ENCODE measurements around the gene CLDN5. TPM values are rescaled to one million over a fixed set of nuclear protein-coding genes. Genes with fewer than 3 reads are reported as not detected.

Gene CLDN5
- total RNA-seq, 1 experiment from 2014 or later = 0.44 TPM

- H4K20me1 ChIP-seq (ENCODE audit: control insufficient read depth, insufficient read depth, insufficient read length) = no peaks in the 10 kb centered on the region
- no peak overlapping the region for H2BK15ac ChIP-seq (ENCODE audit: low read depth, low read length)
- no peak overlapping the region for H4K5ac ChIP-seq (ENCODE audit: insufficient read length, low read depth, low read length)
- H2BK5ac ChIP-seq (ENCODE audit: insufficient read length, low read length) = no peak overlapping the region
- Mint-ChIP-seq H3K36me3 (ENCODE audit: insufficient read depth in 1 of 3, low read depth in 3 of 3) (peaks cover 5 to 80% (median 54%) of the 10 kb centered on the region in 3 experiments), H3K9me3 (no peaks in the 10 kb centered on the region), H3K27me3 (ENCODE audit: low read depth) (no peaks in the 10 kb centered on the region), H3K4me1 (no peaks in the 10 kb centered on the region), H3K27ac (no peak overlapping the region), H3K4me3 (no peak overlapping the region)
- no peak overlapping the region for H4K8ac ChIP-seq (replicated peaks; ENCODE audit: insufficient read length, low read depth, low read length)
- TF ChIP-seq, protein P1, sequence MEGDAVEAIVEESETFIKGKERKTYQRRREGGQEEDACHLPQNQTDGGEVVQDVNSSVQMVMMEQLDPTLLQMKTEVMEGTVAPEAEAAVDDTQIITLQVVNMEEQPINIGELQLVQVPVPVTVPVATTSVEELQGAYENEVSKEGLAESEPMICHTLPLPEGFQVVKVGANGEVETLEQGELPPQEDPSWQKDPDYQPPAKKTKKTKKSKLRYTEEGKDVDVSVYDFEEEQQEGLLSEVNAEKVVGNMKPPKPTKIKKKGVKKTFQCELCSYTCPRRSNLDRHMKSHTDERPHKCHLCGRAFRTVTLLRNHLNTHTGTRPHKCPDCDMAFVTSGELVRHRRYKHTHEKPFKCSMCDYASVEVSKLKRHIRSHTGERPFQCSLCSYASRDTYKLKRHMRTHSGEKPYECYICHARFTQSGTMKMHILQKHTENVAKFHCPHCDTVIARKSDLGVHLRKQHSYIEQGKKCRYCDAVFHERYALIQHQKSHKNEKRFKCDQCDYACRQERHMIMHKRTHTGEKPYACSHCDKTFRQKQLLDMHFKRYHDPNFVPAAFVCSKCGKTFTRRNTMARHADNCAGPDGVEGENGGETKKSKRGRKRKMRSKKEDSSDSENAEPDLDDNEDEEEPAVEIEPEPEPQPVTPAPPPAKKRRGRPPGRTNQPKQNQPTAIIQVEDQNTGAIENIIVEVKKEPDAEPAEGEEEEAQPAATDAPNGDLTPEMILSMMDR (conservative IDR thresholded peaks at IDR 0.05) = peak; percentile 40; the same call in 2 of the 3 replicates
- no peaks in the 10 kb centered on the region for H3K23me2 ChIP-seq (ENCODE audit: insufficient read length, low read depth, low read length, poor library complexity, severe bottlenecking)
- no peak overlapping the region for H3K27ac ChIP-seq (ENCODE audit: insufficient read length, low read depth, low read length)
- no peak overlapping the region for H3K4me2 ChIP-seq (ENCODE audit: insufficient read depth, insufficient read length, low read length)
- no peak overlapping the region for H3K56ac ChIP-seq (ENCODE audit: insufficient read length, low read depth, low read length)
- no peak overlapping the region for H4K91ac ChIP-seq (ENCODE audit: insufficient read length, low read depth, low read length)
- no peak overlapping the region for H3T11ph ChIP-seq (ENCODE audit: low read length)
- DNase-seq = no peak
- H3K79me2 ChIP-seq (ENCODE audit: insufficient read depth, low read length) = no peaks in the 10 kb centered on the region
- no peak overlapping the region for H3K23ac ChIP-seq (ENCODE audit: insufficient read length, low read depth, low read length)
- H2BK20ac ChIP-seq (ENCODE audit: low read depth, low read length, poor library complexity, severe bottlenecking) = no peak overlapping the region
- H2AFZ ChIP-seq (ENCODE audit: low read length) = no peak overlapping the region
- H2BK120ac ChIP-seq (ENCODE audit: low read depth, low read length, poor library complexity, severe bottlenecking) = no peak overlapping the region
- no peaks in the 10 kb centered on the region for H3K79me1 ChIP-seq (ENCODE audit: insufficient read depth, low read depth, low read length, poor library complexity, severe bottlenecking)
- no peaks in the 10 kb centered on the region for H3K27me3 ChIP-seq (ENCODE audit: insufficient read depth, low read length)
- H3K9me3 ChIP-seq (ENCODE audit: control insufficient read depth, low read depth, low read length) = no peaks in the 10 kb centered on the region
- no peak overlapping the region for H3K9ac ChIP-seq (ENCODE audit: extremely low read depth, insufficient read length, low read length)
- H2AK5ac ChIP-seq (ENCODE audit: insufficient read length, low read length) = no peak overlapping the region
- H3K4ac ChIP-seq (ENCODE audit: low read depth, low read length) = no peak overlapping the region
- no peaks in the 10 kb centered on the region for H3K4me1 ChIP-seq (ENCODE audit: insufficient read depth, low read length)
- H3K14ac ChIP-seq (ENCODE audit: insufficient read depth, low read length) = no peak overlapping the region
- H3K18ac ChIP-seq (ENCODE audit: insufficient read length, low read depth, low read length) = no peak overlapping the region
- WGBS (ENCODE audit: extremely low coverage, insufficient read length, low lambda C conversion rate) = no CpG with 5 or more reads among the region's 5 CpGs
- no peak overlapping the region for H2BK12ac ChIP-seq (ENCODE audit: insufficient read length, low read depth, low read length)
These were observed 28.5 kb downstream of the CLDN5 start for GRCh38 chr22:19495562-19496323.

Data from H9 (cell line).